Measurements from ENCODE around the gene COMMD2.

- TF ChIP-seq RFX5 (IDR thresholded peaks at IDR 0.05; ENCODE audit: low read depth, low read length) = no peak
- TF ChIP-seq, protein P1, sequence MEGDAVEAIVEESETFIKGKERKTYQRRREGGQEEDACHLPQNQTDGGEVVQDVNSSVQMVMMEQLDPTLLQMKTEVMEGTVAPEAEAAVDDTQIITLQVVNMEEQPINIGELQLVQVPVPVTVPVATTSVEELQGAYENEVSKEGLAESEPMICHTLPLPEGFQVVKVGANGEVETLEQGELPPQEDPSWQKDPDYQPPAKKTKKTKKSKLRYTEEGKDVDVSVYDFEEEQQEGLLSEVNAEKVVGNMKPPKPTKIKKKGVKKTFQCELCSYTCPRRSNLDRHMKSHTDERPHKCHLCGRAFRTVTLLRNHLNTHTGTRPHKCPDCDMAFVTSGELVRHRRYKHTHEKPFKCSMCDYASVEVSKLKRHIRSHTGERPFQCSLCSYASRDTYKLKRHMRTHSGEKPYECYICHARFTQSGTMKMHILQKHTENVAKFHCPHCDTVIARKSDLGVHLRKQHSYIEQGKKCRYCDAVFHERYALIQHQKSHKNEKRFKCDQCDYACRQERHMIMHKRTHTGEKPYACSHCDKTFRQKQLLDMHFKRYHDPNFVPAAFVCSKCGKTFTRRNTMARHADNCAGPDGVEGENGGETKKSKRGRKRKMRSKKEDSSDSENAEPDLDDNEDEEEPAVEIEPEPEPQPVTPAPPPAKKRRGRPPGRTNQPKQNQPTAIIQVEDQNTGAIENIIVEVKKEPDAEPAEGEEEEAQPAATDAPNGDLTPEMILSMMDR (IDR thresholded peaks at IDR 0.05 in 2 of 3, conservative IDR thresholded peaks at IDR 0.05 in 1 of 3; ENCODE audit: control insufficient read depth in 2 of 3, extremely low read depth in 1 of 3, insufficient read depth in 1 of 3, low read depth in 3 of 3, low read length in 3 of 3) = peak; percentile 64 to 70 (median 66)
- no peak for TF ChIP-seq POLR2A (IDR thresholded peaks at IDR 0.05; ENCODE audit: low read depth, low read length)
Measured at GRCh38 chr3:149717391-149718056, 34.8 kb downstream of the COMMD2 start.
